Glutamatergic neuron (in vitro differentiated cells): ENCODE data around the gene ZNF407. TPM values are rescaled to one million over a fixed set of nuclear protein-coding genes. Genes with fewer than 3 reads are reported as not detected.

ENCODE experiments used
- DNase-seq: peaks from one replicate; pipeline ENCODE4 v3.0.0; 2022
- H3K27ac Mint-ChIP-seq: one replicate; pipeline ENCODE4 v1.8.0; 2020; ENCODE audit warnings: mild to moderate bottlenecking, mixed read lengths, inconsistent platforms; ENCODE audit not compliant: unreplicated experiment
- H3K27me3 Mint-ChIP-seq: one replicate; pipeline ENCODE4 v1.8.0; 2020; ENCODE audit warnings: mild to moderate bottlenecking, moderate library complexity, mixed read lengths, inconsistent platforms; ENCODE audit not compliant: unreplicated experiment
- H3K36me3 Mint-ChIP-seq: one replicate; pipeline ENCODE4 v1.8.0; 2020; ENCODE audit warnings: mild to moderate bottlenecking, mixed read lengths, inconsistent platforms; ENCODE audit not compliant: unreplicated experiment
- H3K4me1 Mint-ChIP-seq: one replicate; pipeline ENCODE4 v1.8.0; 2020; ENCODE audit warnings: mild to moderate bottlenecking, low read depth, mixed read lengths, inconsistent platforms; ENCODE audit not compliant: unreplicated experiment
- H3K4me3 Mint-ChIP-seq: one replicate; pipeline ENCODE4 v1.8.0; 2020; ENCODE audit warnings: mild to moderate bottlenecking, mixed read lengths, inconsistent platforms; ENCODE audit not compliant: unreplicated experiment
- H3K9me3 Mint-ChIP-seq: one replicate; pipeline ENCODE4 v1.8.0; 2020; ENCODE audit warnings: mild to moderate bottlenecking, moderate library complexity, mixed read lengths, inconsistent platforms; ENCODE audit not compliant: unreplicated experiment
- CTCF ChIP-seq: fragments of 200-600 bp; sonication (generic); IDR thresholded peaks from one replicate; pipeline ENCODE4 v1.5.0; 2021; ENCODE audit not compliant: partially characterized antibody, unreplicated experiment
- total RNA-seq: library from RNA; stranded (reverse); fragmentation: NEBNext Ultra II Directional; extraction: Animal tissue kit (Norgen Biotek cat#: 25700); gene quantifications from one replicate; pipeline ENCODE4 v1.2.1, GENCODE V29; 2021; ENCODE audit not compliant: unreplicated experiment

ZNF407 gene
- total RNA-seq, 1 donor from 2014 or later = 15.8 TPM

- Mint-ChIP-seq H3K27ac (no peak overlapping the region), H3K36me3 (peaks cover 8% of the 10 kb centered on the region), H3K27me3 (no peaks in the 10 kb centered on the region), H3K4me3 (no peak overlapping the region), H3K9me3 (peaks cover 1% of the 10 kb centered on the region), H3K4me1 (no peaks in the 10 kb centered on the region)
- DNase-seq = no peak
- TF ChIP-seq CTCF = no peak
Observed at GRCh38 chr18:75087119-75088020, 489.7 kb downstream of the ZNF407 start.

DNA sequence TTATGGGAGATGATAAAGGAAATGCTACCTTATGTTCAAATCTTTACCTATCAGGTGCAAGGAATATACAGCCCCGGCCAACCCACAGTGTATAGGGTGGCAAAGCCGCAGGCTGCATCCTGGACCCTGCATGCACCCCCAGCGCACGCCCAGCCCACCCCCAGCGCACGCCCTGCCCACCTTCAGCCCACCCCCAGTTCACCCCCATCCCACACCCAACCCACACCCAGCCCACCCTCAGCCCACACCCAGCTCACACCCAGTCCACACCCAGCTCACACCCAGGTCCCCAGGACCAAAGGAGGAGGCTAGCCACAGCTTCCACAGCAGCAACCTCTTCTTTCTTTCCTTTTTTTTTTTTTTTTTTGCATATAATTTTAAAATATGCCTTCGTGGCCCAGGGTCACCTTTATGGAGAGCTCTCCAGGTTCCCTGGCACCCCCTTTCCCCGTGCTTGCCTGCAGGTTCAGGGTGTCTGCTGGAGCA, 490.4 kb downstream of the ZNF407 start:
- Mint-ChIP-seq H3K27ac (no peak overlapping the region), H3K4me1 (no peaks in the 10 kb centered on the region), H3K4me3 (no peak overlapping the region), H3K36me3 (peaks cover 1% of the 10 kb centered on the region), H3K27me3 (no peaks in the 10 kb centered on the region), H3K9me3 (peaks cover 1% of the 10 kb centered on the region)
- TF ChIP-seq CTCF = no peak
- no peak for DNase-seq

GRCh38 chr18:75088622-75089211, 491.0 kb downstream of the ZNF407 start:
- H3K27ac Mint-ChIP-seq = no peak overlapping the region
- no peaks in the 10 kb centered on the region for H3K36me3 Mint-ChIP-seq
- H3K4me1 Mint-ChIP-seq = no peaks in the 10 kb centered on the region
- H3K27me3 Mint-ChIP-seq = no peaks in the 10 kb centered on the region
- DNase-seq = no peak
- no peak overlapping the region for H3K4me3 Mint-ChIP-seq
- no peak for TF ChIP-seq CTCF
- peaks cover 1% of the 10 kb centered on the region for H3K9me3 Mint-ChIP-seq

- DNase-seq = no peak
- no peaks in the 10 kb centered on the region for H3K36me3 Mint-ChIP-seq
- no peak overlapping the region for H3K27ac Mint-ChIP-seq
- no peak overlapping the region for H3K4me3 Mint-ChIP-seq
- no peak for TF ChIP-seq CTCF
- H3K27me3 Mint-ChIP-seq = no peaks in the 10 kb centered on the region
- no peaks in the 10 kb centered on the region for H3K4me1 Mint-ChIP-seq
- peaks cover 1% of the 10 kb centered on the region for H3K9me3 Mint-ChIP-seq
Observed at GRCh38 chr18:75089748-75090327, 492.2 kb downstream of the ZNF407 start.
